HG02970 (cell line): ENCODE data around the gene RNF213.
"Not testable (repeated sequence)": the region's sequence is repeated elsewhere in the genome, so short reads cannot be mapped to it uniquely, and the experiment has no call there.

Source experiments
- ATAC-seq: cut with Tn5 transposase; IDR thresholded peaks from one replicate; pipeline ENCODE4 v1.9.1; 2021; ENCODE audit warnings: mild to moderate bottlenecking, moderate library complexity, moderate number of reproducible peaks; ENCODE audit not compliant: unreplicated experiment, low FRiP score

The RNF213 gene

DNA sequence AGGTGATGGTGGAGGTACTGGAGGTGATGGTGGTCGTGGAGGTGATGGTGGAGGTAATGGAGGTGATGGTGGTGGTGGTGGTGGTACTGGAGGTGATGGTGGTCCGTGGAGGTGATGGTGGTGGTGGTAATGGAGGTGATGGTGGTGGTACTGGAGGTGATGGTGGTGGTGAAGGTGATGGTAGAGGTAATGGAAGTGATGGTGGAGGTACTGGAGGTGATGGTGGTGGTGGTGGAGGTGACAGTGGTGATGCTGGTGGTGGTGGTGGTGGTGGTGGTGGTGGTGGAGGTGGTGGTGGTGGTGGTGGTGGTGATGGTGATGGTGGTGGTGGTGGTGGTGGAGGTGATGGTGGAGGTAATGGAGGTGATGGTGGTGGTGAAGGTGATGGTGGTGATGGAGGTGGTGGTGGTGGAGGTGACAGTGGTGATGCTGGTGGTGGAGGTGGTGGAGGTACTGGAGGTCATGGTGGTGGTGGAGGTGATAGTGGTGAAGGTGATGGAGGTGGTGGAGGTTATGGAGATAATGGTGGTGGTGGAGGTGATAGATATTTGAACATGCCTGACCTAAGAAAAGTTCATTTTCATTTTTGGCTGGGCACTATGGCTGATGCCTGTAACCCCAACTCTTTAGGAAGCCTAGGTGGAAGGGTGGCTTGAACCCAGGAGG lies 55.0 kb downstream of the RNF213 start:
- no peak for ATAC-seq

DNA sequence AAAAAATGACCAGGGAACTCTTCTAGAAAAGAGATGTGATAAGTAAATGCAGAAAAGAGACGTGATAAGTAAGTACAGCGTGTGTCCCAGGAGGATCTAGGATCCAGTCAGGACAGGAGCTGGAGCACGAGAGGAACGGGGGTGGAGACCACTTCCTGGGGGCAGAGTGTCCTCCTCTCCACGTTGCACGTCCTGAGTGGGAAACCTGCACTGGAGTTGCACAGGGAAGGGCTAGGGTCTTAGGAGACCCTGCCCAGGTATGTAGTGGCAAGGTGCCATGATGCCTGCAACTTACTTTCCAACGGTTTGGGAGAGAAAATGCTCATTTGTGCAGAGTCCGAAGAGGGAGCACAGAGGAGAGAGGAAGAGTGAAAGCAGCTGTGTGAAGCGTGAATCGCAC lies 55.8 kb downstream of the RNF213 start:
- no peak for ATAC-seq

DNA sequence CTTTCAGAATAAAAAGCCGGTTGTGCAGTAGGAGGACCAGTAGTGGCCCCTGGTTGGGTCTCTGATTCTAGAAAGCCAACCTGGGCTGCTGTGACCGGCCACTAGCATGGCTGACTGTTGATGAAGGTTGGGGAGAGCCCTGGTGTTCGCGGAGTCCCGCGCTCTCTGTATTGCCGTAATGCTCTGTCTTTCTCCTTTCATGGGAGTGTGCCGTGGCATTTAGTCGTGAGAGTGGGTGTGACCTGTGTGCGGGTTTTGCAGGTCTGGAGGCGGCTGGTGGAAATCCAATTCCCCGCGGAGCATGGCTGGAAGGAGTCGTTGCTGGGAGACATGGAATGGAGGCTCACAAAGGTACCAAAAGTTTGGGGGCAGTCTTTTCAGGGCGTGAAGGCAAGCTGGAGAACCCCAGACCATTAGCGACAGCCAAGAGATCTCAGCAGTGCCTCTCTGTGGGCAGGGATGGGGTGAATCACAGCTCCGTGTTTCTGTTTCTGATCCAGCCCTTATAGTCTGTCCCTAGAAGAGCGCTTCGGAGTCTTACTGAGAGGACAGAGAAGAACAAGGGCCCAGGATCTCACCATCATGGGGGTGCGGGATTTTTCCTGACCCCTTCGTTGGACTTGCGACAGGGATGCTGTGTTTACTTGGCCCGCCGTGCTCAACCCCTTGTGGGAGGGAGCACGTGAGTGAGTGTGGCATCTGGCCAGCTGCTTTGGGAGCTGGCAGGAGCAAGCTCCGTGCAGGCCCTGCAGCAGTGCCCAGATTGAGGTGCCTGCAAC lies 56.5 kb downstream of the RNF213 start:
- no peak for ATAC-seq

DNA sequence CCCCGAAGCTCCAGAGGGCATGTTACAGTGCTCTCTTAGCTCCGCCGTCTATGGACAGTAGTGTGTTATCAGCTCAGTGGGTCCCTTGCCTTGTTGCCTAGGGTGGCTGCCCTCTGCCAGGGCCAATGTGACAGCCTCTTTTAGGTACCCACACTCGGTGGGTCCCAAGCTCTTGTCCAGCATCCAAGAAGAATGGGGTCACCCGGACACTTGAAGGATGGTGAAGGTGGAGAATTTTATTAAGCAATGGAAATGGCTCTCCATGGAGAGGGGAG lies 57.0 kb downstream of the RNF213 start:
- no peak for ATAC-seq

DNA sequence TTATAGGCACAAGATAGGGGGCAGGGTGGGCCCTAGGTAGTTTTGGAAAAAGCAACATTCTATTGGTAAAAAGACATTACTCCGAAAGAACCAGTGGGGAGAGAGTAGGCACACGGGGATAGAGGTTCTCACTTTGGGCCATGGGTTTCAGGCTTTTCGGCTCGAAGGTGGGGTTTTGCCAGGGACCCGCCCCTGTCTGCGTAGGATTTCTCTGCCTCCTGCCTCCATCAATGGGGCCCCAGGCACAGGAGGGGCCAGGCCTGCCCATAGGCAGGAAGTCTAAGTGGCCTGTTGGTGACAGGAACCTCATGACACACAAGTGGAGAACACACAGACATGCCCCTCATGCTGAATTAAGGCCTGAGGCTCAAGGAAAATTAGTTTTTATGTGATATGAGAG lies 57.5 kb downstream of the RNF213 start:
- ATAC-seq, result no peak

DNA sequence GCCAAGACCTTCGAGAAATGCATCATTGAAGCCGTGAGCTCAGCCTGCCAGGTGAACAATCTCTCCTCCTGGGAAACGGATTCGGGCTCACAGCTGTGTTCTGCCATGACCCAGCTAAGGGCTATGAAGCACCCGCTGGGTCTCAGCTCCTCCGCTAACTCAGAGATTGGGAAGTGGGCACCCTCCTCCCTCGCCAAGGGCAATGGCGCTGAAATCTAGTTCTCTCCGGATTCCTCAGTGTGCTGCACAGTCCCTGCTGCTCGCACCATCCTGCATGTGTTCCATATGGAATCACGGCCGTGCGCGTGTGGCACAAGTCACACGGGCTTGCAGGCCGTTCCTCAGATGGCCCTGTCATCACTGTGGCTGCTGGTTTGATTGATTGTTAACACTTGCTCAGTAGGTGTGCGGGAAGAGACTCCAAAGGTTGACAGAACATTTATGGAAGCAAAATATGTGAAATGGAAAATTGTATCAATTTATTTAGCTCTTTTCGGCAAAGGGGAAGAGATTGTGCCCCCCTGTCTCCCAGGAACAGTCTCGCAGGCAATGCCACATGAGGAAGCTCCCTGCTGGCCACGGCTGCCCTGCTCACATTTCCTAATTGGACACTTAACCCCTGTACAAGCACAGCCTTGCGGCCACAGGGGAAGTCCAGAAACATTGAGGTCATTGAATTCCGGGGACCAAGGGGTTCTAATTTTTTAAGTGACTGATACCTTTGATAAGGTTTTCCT lies 58.8 kb downstream of the RNF213 start:
- no peak for ATAC-seq

DNA sequence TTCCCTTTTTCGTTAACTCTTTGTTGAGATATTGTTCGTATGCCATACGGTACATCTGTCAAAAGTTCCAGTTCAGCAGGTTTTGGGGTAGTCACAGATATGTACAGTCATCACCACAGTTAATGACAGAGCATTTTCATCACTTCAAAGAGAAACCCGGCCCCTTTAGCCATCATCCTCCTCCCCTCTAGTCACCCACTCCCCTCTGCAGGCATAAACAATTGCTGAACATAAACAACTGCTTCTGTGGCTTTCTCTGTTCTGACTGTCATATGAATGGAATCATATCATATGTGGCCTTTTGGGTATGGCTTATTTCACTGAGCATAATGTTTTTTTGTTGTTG lies 59.3 kb downstream of the RNF213 start:
- no peak for ATAC-seq

DNA sequence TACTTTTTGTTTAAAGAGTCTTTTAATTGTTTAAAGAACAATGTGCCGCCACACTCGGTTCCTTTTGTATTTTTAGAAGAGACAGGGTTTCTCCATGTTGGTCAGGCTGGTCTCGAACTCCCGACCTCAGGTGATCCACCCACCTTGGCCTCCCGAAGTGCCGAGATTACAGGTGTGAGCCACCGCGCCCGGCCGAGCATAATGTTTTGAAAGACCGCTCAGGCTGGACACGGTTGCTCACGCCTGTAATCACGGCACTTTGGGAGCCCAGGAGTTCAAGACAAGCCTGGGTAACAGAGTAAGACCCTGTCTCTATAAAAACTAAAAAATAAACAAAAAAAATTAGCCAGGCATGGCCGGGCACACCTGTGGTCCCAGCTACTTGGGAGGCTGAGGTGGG lies 59.8 kb downstream of the RNF213 start:
- no peak for ATAC-seq

DNA sequence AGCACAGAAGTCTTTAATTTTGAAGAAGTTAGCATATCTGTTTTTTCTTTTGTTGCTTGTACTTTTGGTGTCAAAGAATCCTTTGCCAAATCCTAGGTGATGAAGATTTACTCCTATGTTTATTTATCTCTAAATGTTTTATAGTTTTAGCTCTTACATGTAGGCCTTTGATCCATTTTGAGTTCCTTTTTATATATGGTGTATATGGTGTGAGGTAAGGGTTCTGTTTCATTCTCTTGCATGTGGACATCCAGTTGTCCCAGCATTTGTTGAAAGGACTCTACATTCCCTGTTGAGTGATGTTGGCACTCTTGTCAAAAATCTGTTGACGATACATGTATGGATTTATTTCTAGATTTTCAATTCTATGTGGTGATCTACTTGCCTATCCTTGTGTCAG lies 62.2 kb downstream of the RNF213 start:
- no peak for ATAC-seq

DNA sequence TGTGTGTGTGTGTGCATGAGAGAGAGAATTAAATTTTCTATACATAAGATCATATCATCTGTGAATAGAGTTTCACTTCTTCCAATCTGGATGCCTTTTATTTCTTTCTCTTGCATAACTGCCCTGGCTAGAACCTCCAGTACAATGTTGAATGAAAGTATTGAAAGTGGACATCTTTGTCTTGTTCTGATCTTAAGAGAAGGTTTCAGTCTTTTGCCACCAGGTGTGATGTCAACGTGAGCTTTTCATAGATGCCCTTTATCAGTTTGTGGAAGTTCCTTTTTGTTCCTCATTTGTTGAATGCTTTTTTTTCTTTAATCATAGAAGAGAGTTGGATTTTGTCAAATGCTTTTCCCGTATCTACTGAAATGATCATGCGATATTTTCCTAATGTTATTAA lies 63.3 kb downstream of the RNF213 start:
- no peak for ATAC-seq

DNA sequence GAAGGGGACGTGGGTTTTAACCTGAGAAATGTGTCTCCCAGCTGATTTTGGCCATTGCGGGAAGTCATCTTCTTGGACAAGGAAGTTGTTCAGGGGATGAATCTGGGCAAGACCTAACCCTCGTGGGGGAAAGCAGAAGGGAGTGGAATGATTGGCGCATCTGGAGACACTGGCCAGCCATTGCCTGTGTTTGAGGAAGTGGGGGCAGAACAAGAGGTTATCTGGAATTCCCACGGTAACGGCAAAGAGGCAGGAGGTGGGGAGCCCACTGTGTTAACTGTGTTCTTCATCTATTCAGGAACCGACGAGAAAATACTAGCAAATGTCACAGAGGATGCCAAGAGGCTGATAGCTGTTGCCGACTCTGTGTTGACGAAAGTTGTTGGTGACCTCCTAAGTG lies 66.9 kb downstream of the RNF213 start:
- no peak for ATAC-seq

DNA sequence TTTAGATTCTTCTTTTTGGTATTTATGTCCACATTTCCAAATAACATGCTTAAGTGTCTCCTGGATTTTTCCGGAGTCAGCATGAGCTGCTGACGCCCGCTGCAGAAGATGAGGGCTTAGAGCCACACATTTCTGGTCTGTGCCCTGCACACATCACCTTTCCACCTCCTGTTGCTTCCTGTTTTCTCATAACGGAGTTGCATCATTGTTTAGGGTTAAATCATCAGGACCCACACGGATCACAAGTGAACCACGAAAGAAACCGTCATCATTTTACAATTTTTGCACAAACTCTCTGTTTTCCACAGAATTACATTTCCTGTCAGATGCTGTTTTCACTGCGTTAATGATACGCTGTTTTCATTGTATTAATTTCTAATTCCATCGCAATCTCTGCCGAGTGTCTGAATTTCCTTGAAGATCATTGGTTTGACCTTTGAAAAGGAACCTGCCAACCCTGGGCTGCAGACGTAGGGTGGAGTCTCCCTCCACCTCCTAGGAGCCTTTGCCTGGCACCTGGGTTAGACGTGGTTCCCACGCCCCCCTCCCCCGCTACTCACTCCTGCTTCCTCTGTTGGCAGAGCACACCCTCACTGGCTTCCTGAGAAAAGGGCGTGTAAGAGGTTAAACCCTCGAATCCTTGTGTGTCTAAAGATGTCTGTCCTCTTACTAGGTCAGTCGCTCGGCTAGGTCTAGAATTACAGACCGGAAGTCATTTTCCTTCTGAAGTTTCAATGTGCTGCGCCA lies 68.2 kb downstream of the RNF213 start:
- ATAC-seq, result no peak

DNA sequence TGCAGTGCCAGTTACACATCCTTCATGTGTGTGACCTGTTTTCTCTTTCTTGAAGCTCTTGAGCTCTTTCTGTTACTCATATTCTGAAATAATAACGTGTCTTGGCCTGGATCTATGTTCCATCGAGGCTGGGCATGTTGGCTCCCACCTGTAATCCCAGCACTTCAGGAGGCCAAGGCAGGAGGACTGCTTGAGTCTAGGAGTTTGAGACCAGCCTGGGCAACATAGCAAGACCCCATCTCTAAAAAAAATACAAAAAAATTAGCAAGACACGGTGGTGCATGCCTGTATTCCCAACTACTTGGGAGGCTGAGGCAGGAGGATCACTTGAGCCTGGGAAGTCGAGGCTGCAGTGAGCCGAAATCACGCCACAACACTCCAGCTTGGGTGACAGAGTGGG lies 68.8 kb downstream of the RNF213 start:
- not testable (repeated sequence) for ATAC-seq

DNA sequence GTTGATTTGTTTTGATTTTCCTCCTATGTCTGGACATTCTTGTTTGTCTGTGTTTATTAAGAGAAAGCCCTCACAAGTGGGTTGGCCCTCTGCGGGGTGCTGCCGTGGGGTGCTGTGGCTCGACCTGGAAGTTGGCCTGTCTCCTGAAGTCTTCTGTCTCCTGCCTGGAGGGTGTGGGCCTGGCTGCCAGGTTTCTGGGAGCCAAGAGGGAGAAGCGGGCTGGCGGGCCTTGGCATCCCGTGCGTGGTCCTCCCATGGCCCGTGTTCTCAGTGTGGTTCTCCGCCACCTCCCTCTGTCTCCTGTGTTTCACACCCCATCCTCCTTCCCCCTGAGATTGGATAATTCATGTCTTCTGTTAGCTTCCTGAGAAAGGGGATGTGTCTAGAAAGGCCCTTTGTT lies 69.6 kb downstream of the RNF213 start:
- ATAC-seq, result no peak

DNA sequence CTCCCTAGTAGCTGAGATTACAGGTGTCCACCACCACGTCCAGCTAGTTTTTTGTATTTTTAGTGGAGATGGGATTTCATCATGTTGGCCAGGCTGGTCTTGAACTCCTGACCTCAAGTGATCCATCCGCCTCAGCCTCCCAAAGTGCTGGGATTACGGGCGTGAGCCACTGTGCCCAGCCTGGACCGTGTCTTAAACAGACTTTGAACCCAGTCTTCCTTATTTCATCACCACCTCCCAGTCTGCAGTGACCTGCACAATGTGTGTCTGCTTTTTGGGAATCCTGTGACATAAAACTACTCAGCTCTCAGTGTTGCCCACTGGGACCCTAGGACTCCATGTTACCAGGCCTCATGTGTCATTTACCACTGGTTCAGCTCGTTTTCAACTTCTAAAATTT lies 70.3 kb downstream of the RNF213 start:
- ATAC-seq, result not testable (repeated sequence)

DNA sequence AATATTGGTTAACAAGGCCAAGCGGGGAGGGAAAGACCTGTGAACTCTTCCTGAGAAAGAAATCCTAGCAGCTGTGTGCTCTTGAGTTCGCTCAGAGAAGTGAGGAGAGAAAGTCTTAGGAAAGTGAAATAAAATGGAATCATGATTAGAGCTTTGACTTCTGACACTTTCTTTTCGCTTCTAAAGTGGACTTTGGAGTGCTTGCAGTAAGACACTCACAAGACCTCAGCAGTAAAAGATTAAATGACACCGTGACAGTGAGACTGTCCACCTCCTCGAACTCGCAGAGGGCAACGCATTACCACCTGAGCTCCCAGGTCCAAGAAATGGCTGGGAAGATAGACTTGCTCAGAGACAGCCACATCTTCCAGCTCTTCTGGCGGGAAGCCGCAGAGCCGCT lies 71.2 kb downstream of the RNF213 start:
- no peak for ATAC-seq

DNA sequence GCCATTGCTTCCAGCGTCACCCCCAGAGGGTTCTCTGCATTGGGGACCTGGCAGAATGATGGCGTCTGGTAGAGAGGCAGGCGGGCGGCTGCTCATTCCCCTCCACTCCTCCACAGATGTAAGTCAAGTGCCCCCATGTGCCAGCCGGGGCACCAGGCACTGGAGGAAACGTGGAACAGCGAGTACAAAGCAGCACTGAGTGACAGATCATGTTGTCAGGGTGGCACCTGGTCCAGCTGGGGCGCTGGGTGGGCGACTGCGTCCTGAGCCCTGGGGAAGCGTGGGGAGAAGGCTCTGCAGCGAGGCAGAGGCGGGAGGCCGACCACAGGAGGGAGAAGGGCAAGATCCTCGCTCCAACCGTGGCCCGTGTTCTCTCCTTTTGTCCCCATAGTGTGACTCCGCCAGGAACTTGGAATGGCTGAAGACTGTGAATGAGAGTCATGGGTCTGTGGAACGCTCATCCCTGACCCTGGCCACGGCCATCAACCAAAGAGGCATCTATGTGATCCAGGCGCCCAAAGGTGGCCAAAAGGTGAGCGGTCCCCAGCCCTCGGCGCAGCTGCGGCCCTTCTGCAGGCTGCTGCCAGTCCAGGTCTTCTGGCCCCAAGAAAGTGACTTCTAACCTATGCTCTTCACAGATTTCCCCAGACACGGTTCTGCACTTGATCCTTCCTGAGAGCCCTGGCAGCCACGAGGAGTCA lies 76.7 kb downstream of the RNF213 start:
- no peak for ATAC-seq

DNA sequence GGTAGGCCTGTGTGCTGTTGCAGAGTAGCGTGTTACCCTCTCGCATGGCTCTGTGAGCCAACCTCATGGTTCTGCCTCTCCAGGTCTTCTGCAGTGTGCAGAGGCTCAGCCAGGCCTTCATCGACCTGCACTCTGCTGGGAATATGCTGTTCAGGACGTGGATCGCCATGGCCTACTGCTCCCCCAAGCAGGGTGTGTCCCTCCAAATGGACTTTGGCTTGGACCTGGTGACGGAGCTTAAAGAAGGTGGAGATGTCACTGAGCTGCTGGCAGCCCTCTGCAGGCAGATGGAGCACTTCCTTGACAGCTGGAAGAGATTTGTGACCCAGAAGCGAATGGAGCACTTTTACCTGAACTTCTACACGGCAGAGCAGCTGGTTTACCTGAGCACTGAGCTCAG lies 78.5 kb downstream of the RNF213 start:
- no peak for ATAC-seq

DNA sequence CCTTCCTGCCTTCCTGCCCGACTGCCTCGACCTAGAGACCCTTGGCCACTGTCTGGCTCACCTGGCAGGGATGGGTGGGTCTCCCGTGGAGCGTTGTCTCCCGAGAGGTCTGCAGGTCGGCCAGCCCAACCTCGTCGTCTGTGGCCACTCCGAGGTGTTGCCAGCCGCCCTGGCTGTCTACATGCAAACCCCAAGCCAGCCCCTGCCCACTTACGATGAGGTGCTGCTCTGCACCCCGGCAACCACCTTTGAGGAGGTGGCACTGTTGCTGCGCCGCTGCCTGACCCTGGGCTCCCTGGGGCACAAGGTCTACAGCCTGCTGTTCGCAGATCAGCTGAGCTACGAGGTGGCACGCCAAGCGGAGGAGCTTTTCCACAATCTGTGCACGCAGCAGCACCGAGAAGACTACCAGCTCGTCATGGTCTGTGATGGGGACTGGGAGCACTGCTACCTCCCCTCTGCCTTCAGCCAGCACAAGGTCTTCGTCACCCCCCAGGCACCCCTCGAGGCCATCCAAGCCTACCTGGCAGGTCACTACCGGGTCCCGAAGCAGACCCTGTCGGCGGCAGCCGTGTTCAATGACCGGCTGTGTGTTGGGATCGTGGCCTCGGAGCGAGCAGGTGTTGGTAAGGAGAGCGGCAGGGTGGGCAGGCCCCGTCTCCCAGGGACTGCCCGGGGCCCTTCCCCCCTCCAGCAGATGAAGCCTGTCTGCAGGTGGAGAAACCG lies 79.2 kb downstream of the RNF213 start:
- ATAC-seq, result no peak

DNA sequence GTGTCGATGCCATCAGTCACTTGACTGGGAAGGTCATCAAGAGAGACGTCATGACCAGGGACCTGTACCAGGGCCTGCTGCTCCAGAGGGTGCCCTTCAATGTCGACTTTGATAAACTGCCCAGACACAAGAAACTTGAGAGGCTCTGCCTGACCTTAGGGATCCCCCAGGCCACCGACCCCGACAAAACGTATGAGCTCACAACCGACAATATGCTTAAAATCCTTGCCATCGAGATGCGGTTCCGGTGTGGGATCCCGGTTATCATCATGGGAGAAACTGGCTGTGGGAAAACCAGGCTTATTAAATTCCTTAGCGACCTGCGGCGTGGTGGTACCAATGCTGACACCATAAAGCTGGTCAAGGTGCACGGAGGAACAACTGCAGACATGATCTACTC lies 84.7 kb downstream of the RNF213 start:
- no peak for ATAC-seq
